A549 (cell line): ENCODE data around the gene ADAMTSL5. TPM values are rescaled to one million over a fixed set of nuclear protein-coding genes. Genes with fewer than 3 reads are reported as not detected.

Experiments used
- ATAC-seq, 2 experiments: fragments of 200-7000 bp in 1 of 2; fragments of >200 bp in 1 of 2; cut with Nextera tagmentation in 1 of 2; cut with Tn5 transposase in 1 of 2; 3 replicates each; pipeline versions ENCODE4 v1.8.0 to v1.9.1; 2018 to 2020; ENCODE audit warnings: mild to moderate bottlenecking in 1 of 2, moderate library complexity in 1 of 2
- CTCF ChIA-PET: fragments of 300-600 bp; sonication (Branson Sonifier 250); formaldehyde crosslinking; extraction: SDS; loops from one replicate; lab custom pipeline; 2021; ENCODE audit warnings: antibody characterized with exemption, inconsistent platforms; lab: Yijun Ruan, JAX
- POLR2A ChIA-PET: fragments of 350-600 bp; formaldehyde crosslinking; extraction: SDS; loops from one replicate; lab custom pipeline; 2021; ENCODE audit warnings: antibody characterized with exemption, inconsistent platforms; lab: Yijun Ruan, JAX
- DNase-seq, 2 experiments: peaks; one replicate each; pipeline versions ENCODE4 v3.0.0 to v3.0.0-alpha.2; 2011 to 2016; ENCODE audit warnings: low read depth in 1 of 2, low spot score in 1 of 2
- FAIRE-seq: peaks from 2 replicates; lab custom pipeline; 2011; peaks lifted over from hg19 to GRCh38; lab: Jason Lieb, UNC
- H3K27ac ChIP-seq, 2 experiments: fragments of >200 bp; sonication (Bioruptor Twin); formaldehyde crosslinking; 3 replicates each; pipeline ENCODE4 v1.5.1; 2016 to 2017
- H3K4me1 ChIP-seq: fragments of >200 bp; sonication (Bioruptor Twin); formaldehyde crosslinking; 3 replicates; pipeline ENCODE4 v1.6.1; 2016
- H3K4me2 ChIP-seq: fragments of >200 bp; sonication (Bioruptor Twin); formaldehyde crosslinking; 3 replicates; pipeline ENCODE4 v1.6.1; 2016
- H3K4me3 ChIP-seq: fragments of >200 bp; sonication (Bioruptor Twin); formaldehyde crosslinking; 3 replicates; pipeline ENCODE4 v1.5.1; 2016
- H3K9me3 ChIP-seq: fragments of >200 bp; sonication (Bioruptor Twin); formaldehyde crosslinking; 3 replicates; pipeline ENCODE4 v1.6.1; 2016
- CEBPB ChIP-seq, 2 experiments: fragments of >200 bp in 1 of 2; sonication (Bioruptor Twin) in 1 of 2; formaldehyde crosslinking in 1 of 2; IDR thresholded peaks; 2 replicates each; pipeline ENCODE4 v1.6.1; 2012 to 2016
- CTCF ChIP-seq: fragments of >200 bp; sonication (Bioruptor Twin); formaldehyde crosslinking; IDR thresholded peaks from 3 replicates; pipeline ENCODE4 v1.5.1; 2016
- EHF ChIP-seq: fragments of 250-450 bp; sonication (Bioruptor Pico); IDR thresholded peaks from 2 replicates; pipeline ENCODE4 v1.5.0; 2020; ENCODE audit warnings: mild to moderate bottlenecking
- ELK1 ChIP-seq: fragments of 150-350 bp; IDR thresholded peaks from 2 replicates; pipeline ENCODE4 v1.6.1; 2014; ENCODE audit warnings: low read depth, mild to moderate bottlenecking, low read length
- HES2 ChIP-seq: fragments of >200 bp; sonication (Bioruptor Twin); formaldehyde crosslinking; IDR thresholded peaks from 2 replicates; pipeline ENCODE4 v1.6.1; 2016
- HOXB13 ChIP-seq: fragments of 250-450 bp; sonication (Bioruptor Pico); IDR thresholded peaks from 2 replicates; pipeline ENCODE4 v1.5.0; 2020; ENCODE audit warnings: low read depth, mild to moderate bottlenecking, moderate library complexity
- HOXB5 ChIP-seq: fragments of 250-450 bp; sonication (Bioruptor Pico); IDR thresholded peaks from 2 replicates; pipeline ENCODE4 v1.5.0; 2020; ENCODE audit warnings: mild to moderate bottlenecking, moderate library complexity
- MAFK ChIP-seq: fragments of 450-650 bp; IDR thresholded peaks from 2 replicates; pipeline ENCODE4 v1.6.1; 2014; ENCODE audit not compliant: partially characterized antibody
- MYC ChIP-seq: IDR thresholded peaks from 2 replicates; pipeline ENCODE4 v1.6.1; 2012; ENCODE audit warnings: mild to moderate bottlenecking, inconsistent platforms, low read length, improper control_type of control experiment, borderline replicate concordance
- PBX3 ChIP-seq: IDR thresholded peaks from 2 replicates; pipeline ENCODE4 v1.6.1; 2012
- RARB ChIP-seq: fragments of 250-450 bp; sonication (Bioruptor Pico); IDR thresholded peaks from 2 replicates; pipeline ENCODE4 v1.8.0; 2021; ENCODE audit warnings: mild to moderate bottlenecking, moderate library complexity
- RFX5 ChIP-seq: fragments of 450-650 bp; IDR thresholded peaks from 2 replicates; pipeline ENCODE4 v1.7.1; 2014; ENCODE audit warnings: antibody characterized with exemption, mild to moderate bottlenecking, moderate library complexity
- TP53 ChIP-seq: fragments of 250-450 bp; sonication (Bioruptor Pico); IDR thresholded peaks from 2 replicates; pipeline ENCODE4 v1.5.0; 2021; ENCODE audit warnings: mild to moderate bottlenecking, moderate library complexity
- WGBS: methylation state at CpG from one replicate; pipeline ENCODE4 v1.1.6; 2017; ENCODE audit errors: missing lambda C conversion rate; 5-methylcytosine and 5-hydroxymethylcytosine counted together
- polyA plus RNA-seq, 4 experiments: library from polyadenylated mRNA; depleted of rRNA in 3 of 4; stranded (reverse); fragments of >200 nt; fragmentation: RNase III in 1 of 4; extraction: RNeasy Plus Mini Kit Qiagen cat#74134 plus additional on column Dnase treatment in 1 of 4; gene quantifications; 2 replicates in 3 of 4; 3 replicates in 1 of 4; pipeline ENCODE4 v1.2.3, GENCODE V29; 2011 to 2017

The ADAMTSL5 gene
- polyA plus RNA-seq, 2 of the 4 experiments (the other 2 are of a cell fraction): 1.4 to 3.0 TPM

- Histone ChIP-seq H3K27ac (no peak overlapping the region), H3K4me2 (no peak overlapping the region), H3K4me1 (no peaks in the 10 kb centered on the region), H3K9me3 (no peaks in the 10 kb centered on the region), H3K4me3 (no peak overlapping the region)
- DNase-seq (no peak), FAIRE-seq (no peak), ATAC-seq (no peak)
- POLR2A ChIA-PET: no interaction called here
- CTCF ChIA-PET: no interaction called here
- no peak for TF ChIP-seq HES2
- no peak for TF ChIP-seq TP53
- TF ChIP-seq MAFK: no peak
- no peak for TF ChIP-seq CTCF
- no peak for TF ChIP-seq HOXB13 (CRISPR knock-in tag)
- TF ChIP-seq RARB (CRISPR knock-in tag): no peak
- WGBS: 23% methylated on average over 6 of the region's 23 CpGs
Measured at GRCh38 chr19:1528596-1529429, 16.0 kb upstream of the ADAMTSL5 start.

GRCh38 chr19:1527650-1528309 is 15.0 kb upstream of the ADAMTSL5 start:
- 9% methylated on average over 6 of the region's 27 CpGs for WGBS
- TF ChIP-seq EHF: no peak
- no peak for TF ChIP-seq CEBPB (IDR thresholded peaks at IDR 0.05)
- no peak for TF ChIP-seq PBX3
- no peak for TF ChIP-seq HOXB5 (CRISPR knock-in tag)
- TF ChIP-seq MYC: no peak
- no peak for TF ChIP-seq RFX5
- no peak for TF ChIP-seq ELK1
- TF ChIP-seq CTCF: no peak
- H3K27ac ChIP-seq: no peak overlapping the region
- DNase-seq (no peak), FAIRE-seq (no peak), ATAC-seq (peak; percentile 45 to 63; a peak in 4 of 6 replicates)
- ChIA-PET CTCF (interaction anchor here (1.3 to 1.4 kb wide), 2 partner anchors 13 to 18 kb away, joined by 5 to 6 read pairs; no protein-coding TSS in a partner anchor), POLR2A (no interaction called here)
- H3K9me3 ChIP-seq: no peaks in the 10 kb centered on the region
- no peak overlapping the region for H3K4me3 ChIP-seq
- no peak overlapping the region for H3K4me2 ChIP-seq
- H3K4me1 ChIP-seq: no peaks in the 10 kb centered on the region
